HepG2 (cell line): ENCODE data around the gene ANKRD29. TPM values are rescaled to one million over a fixed set of nuclear protein-coding genes. Genes with fewer than 3 reads are reported as not detected.
A peak's percentile ranks its signal among the peaks of the same experiment; 100 is the strongest.

Source experiments
- BRF2 ChIP-seq: sonication (generic); formaldehyde crosslinking; IDR thresholded peaks from 2 replicates; pipeline ENCODE4 v1.8.1; 2022; ENCODE audit warnings: mild to moderate bottlenecking, missing genetic modification reagents
- DMAP1 ChIP-seq: IDR thresholded peaks from 2 replicates; pipeline ENCODE4 v1.6.1; 2016
- DNMT1 ChIP-seq: sonication (generic); formaldehyde crosslinking; IDR thresholded peaks from 2 replicates; pipeline ENCODE4 v1.5.1; 2020; ENCODE audit warnings: mild to moderate bottlenecking, missing genetic modification reagents
- E2F5 ChIP-seq: sonication (generic); formaldehyde crosslinking; conservative IDR thresholded peaks from 2 replicates; pipeline ENCODE4 v1.4.0; 2020; ENCODE audit warnings: missing genetic modification reagents
- FOXP4 ChIP-seq: sonication (generic); formaldehyde crosslinking; IDR thresholded peaks from 2 replicates; pipeline ENCODE4 v1.4.0; 2020; ENCODE audit warnings: missing genetic modification reagents
- HOXA3 ChIP-seq: sonication (generic); formaldehyde crosslinking; IDR thresholded peaks from 2 replicates; pipeline ENCODE4 v1.5.0; 2020; ENCODE audit warnings: missing genetic modification reagents
- MLX ChIP-seq: IDR thresholded peaks from 2 replicates; pipeline ENCODE4 v1.6.1; 2016
- MYPOP ChIP-seq: sonication (generic); formaldehyde crosslinking; IDR thresholded peaks from 2 replicates; pipeline ENCODE4 v1.8.1; 2023; ENCODE audit warnings: mild to moderate bottlenecking, moderate library complexity, missing genetic modification reagents
- NBN ChIP-seq: fragments of 450-650 bp; conservative IDR thresholded peaks from 2 replicates; pipeline ENCODE4 v1.6.1; 2017
- TCF12 ChIP-seq, 2 experiments: fragments of 450-650 bp in 1 of 2; sonication (generic) in 1 of 2; formaldehyde crosslinking in 1 of 2; IDR thresholded peaks; 2 replicates each; pipeline versions ENCODE4 v1.6.1 to v1.8.0; 2017 to 2022; ENCODE audit warnings: antibody characterized with exemption in 1 of 2, mild to moderate bottlenecking in 1 of 2, missing genetic modification reagents in 1 of 2, moderate library complexity in 1 of 2
- TFDP1 ChIP-seq: IDR thresholded peaks from 2 replicates; pipeline ENCODE4 v1.6.1; 2016; ENCODE audit warnings: missing compliant biosample characterization, missing genetic modification reagents, borderline replicate concordance
- ZFY ChIP-seq: sonication (generic); formaldehyde crosslinking; IDR thresholded peaks from 2 replicates; pipeline ENCODE4 v1.4.0; 2020; ENCODE audit warnings: missing genetic modification reagents
- ZNF276 ChIP-seq: sonication (generic); formaldehyde crosslinking; IDR thresholded peaks from 2 replicates; pipeline ENCODE4 v1.4.0; 2020; ENCODE audit warnings: mild to moderate bottlenecking, low read depth, missing genetic modification reagents
- ZNF460 ChIP-seq: sonication (generic); formaldehyde crosslinking; IDR thresholded peaks from 2 replicates; pipeline ENCODE4 v1.5.1; 2020; ENCODE audit warnings: missing genetic modification reagents, mild to moderate bottlenecking, borderline replicate concordance
- ZNF574 ChIP-seq: sonication (generic); formaldehyde crosslinking; IDR thresholded peaks from 2 replicates; pipeline ENCODE4 v1.4.0; 2020; ENCODE audit warnings: missing genetic modification reagents
- ZNF777 ChIP-seq: sonication (generic); formaldehyde crosslinking; IDR thresholded peaks from 2 replicates; pipeline ENCODE4 v1.4.0; 2020; ENCODE audit warnings: missing genetic modification reagents
- polyA plus RNA-seq, 8 experiments: library from polyadenylated mRNA; depleted of rRNA in 3 of 8; stranded (reverse) in 7 of 8; unstranded in 1 of 8; fragments of >200 nt; fragmentation: Illumina TruSeq in 4 of 8; extraction: Trizol in 4 of 8; gene quantifications; 2 replicates each; pipeline versions ENCODE4 v1.2.1 to v1.2.3, GENCODE V29; 2011 to 2016; ENCODE audit warnings: low read depth in 4 of 8, missing spikeins in 1 of 8, mixed read lengths in 1 of 8; ENCODE audit not compliant: insufficient read depth in 1 of 8
- total RNA-seq, 5 experiments: library from RNA; depleted of rRNA; stranded (reverse); fragments of >200 nt; fragmentation: Illumina TruSeq; extraction: Trizol; gene quantifications; 2 replicates each; pipeline ENCODE4 v1.2.3, GENCODE V29; 2016; ENCODE audit warnings: low read depth in 1 of 5

Gene ANKRD29
- total and polyA plus RNA-seq, 2 of the 13 experiments (the other 11 are each of a cell fraction or from before 2014, with no cell fraction given), result not detected

GRCh38 chr18:23556145-23556780 lies 106.4 kb downstream of the ANKRD29 start (continued):
- TF ChIP-seq E2F5 (CRISPR knock-in tag) (no peak), DMAP1 (CRISPR knock-in tag) (peak; percentile 75), ZNF574 (CRISPR knock-in tag) (peak; percentile 86), ZNF276 (no peak; the same call in 1 of the 2 replicates), NBN (no peak), TFDP1 (CRISPR knock-in tag) (peak; percentile 55; the same call in 1 of the 2 replicates), BRF2 (CRISPR knock-in tag) (0 out of 2 replicates have a peak, but pooled peaks have one; percentile 52), FOXP4 (CRISPR knock-in tag) (peak; percentile 91), ZNF777 (CRISPR knock-in tag) (0 out of 2 replicates have a peak, but pooled peaks have one; percentile 43), TCF12 (IDR thresholded peaks at IDR 0.05) (no peak), TCF12 (CRISPR knock-in tag; IDR thresholded peaks at IDR 0.05) (peak; percentile 87; the same call in 1 of the 2 replicates), ZFY (peak; percentile 80), MLX (CRISPR knock-in tag) (0 out of 2 replicates have a peak, but pooled peaks have one; percentile 47), HOXA3 (CRISPR knock-in tag) (peak; percentile 88), DNMT1 (0 out of 2 replicates have a peak, but pooled peaks have one; percentile 33), ZNF460 (CRISPR knock-in tag) (0 out of 2 replicates have a peak, but pooled peaks have one; percentile 32), MYPOP (CRISPR knock-in tag) (peak; percentile 84; the same call in 1 of the 2 replicates)
